ENCODE data around the gene MAP3K7CL. TPM values are rescaled to one million over a fixed set of nuclear protein-coding genes. Genes with fewer than 3 reads are reported as not detected.
A peak's percentile ranks its signal among the peaks of the same experiment; 100 is the strongest.

The MAP3K7CL gene
- total RNA-seq, 1 donor: 119 TPM

DNA sequence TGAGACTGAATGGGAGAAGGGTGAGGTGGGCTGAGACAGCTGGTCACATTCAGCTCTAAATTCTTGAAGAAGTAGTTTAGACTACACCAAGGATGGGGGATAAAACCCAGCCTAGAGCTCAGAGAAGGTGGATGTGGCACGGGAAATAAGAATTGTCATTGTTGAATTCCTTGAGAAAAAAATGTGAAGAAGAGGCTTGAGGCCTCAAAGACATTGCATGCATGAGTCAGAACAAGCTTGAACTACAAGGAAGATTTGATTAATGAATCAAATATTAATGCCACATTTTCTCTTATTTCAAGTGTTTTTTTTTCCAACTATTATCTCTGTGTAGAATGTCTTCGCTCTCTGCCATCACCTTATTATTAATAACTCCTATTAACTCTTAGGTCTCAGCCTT, 58.9 kb downstream of the MAP3K7CL start:
- Histone ChIP-seq H3K4me1 (ENCODE audit: insufficient read depth, low read length) (peaks cover 62% of the 10 kb centered on the region), H3K27me3 (ENCODE audit: insufficient read depth, low read length) (no peaks in the 10 kb centered on the region), H3K4me3 (ENCODE audit: low read length) (no peak overlapping the region)

GRCh38 chr21:29190923-29191331, 60.5 kb downstream of the MAP3K7CL start:
- no peaks in the 10 kb centered on the region for H3K9me3 ChIP-seq (ENCODE audit: low read depth, low read length)
- peaks cover 68% of the 10 kb centered on the region for H3K4me1 ChIP-seq (ENCODE audit: insufficient read depth, low read length)
- no peaks in the 10 kb centered on the region for H3K27me3 ChIP-seq (ENCODE audit: insufficient read depth, low read length)
- no peak overlapping the region for H3K4me3 ChIP-seq (ENCODE audit: low read length)

More for the DNA sequence above, 58.9 kb downstream of the MAP3K7CL start:
- H3K9me3 ChIP-seq (ENCODE audit: low read depth, low read length): no peaks in the 10 kb centered on the region

GRCh38 chr21:29193072-29193471, 62.6 kb downstream of the MAP3K7CL start:
- H3K9me3 ChIP-seq (ENCODE audit: low read depth, low read length): no peaks in the 10 kb centered on the region
- H3K4me3 ChIP-seq (ENCODE audit: low read length): no peak overlapping the region
- peaks cover 75% of the 10 kb centered on the region for H3K4me1 ChIP-seq (ENCODE audit: insufficient read depth, low read length)

DNA sequence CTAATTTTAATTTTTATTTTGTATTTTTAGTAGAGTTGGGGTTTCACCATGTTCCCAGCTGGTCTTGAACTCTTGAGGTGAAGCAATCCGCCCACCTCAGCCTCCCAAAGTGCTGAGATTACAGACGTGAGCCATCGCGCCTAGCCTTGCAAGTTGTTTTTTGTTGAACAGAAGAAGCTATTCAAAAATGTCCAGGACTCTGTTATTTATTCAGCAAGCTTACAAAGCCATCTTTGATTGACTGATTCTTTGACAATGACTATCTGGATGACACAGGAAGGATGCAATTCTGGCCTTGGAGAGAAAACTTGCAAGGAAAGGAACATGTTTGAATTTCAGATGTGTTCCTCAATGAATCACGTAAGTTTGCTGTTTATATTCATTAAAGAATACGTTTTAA, 63.5 kb downstream of the MAP3K7CL start:
- no peak overlapping the region for H3K4me3 ChIP-seq (ENCODE audit: low read length)
- H3K9me3 ChIP-seq (ENCODE audit: low read depth, low read length): no peaks in the 10 kb centered on the region
- H3K4me1 ChIP-seq (ENCODE audit: insufficient read depth, low read length): peaks cover 73% of the 10 kb centered on the region
- no peaks in the 10 kb centered on the region for H3K27me3 ChIP-seq (ENCODE audit: insufficient read depth, low read length)

More at GRCh38 chr21:29193072-29193471, 62.6 kb downstream of the MAP3K7CL start:
- H3K27me3 ChIP-seq (ENCODE audit: insufficient read depth, low read length): no peaks in the 10 kb centered on the region

- Histone ChIP-seq H3K9me3 (ENCODE audit: low read depth, low read length) (no peaks in the 10 kb centered on the region), H3K4me1 (ENCODE audit: insufficient read depth, low read length) (peaks cover 73% of the 10 kb centered on the region), H3K27me3 (ENCODE audit: insufficient read depth, low read length) (no peaks in the 10 kb centered on the region), H3K4me3 (ENCODE audit: low read length) (no peak overlapping the region)
Observed at GRCh38 chr21:29194342-29194741, 63.9 kb downstream of the MAP3K7CL start.

- Histone ChIP-seq H3K9me3 (ENCODE audit: low read depth, low read length) (no peaks in the 10 kb centered on the region), H3K4me3 (ENCODE audit: low read length) (no peak overlapping the region), H3K4me1 (ENCODE audit: insufficient read depth, low read length) (peaks cover 69% of the 10 kb centered on the region)
Observed at GRCh38 chr21:29194847-29195246, 64.4 kb downstream of the MAP3K7CL start.

DNA sequence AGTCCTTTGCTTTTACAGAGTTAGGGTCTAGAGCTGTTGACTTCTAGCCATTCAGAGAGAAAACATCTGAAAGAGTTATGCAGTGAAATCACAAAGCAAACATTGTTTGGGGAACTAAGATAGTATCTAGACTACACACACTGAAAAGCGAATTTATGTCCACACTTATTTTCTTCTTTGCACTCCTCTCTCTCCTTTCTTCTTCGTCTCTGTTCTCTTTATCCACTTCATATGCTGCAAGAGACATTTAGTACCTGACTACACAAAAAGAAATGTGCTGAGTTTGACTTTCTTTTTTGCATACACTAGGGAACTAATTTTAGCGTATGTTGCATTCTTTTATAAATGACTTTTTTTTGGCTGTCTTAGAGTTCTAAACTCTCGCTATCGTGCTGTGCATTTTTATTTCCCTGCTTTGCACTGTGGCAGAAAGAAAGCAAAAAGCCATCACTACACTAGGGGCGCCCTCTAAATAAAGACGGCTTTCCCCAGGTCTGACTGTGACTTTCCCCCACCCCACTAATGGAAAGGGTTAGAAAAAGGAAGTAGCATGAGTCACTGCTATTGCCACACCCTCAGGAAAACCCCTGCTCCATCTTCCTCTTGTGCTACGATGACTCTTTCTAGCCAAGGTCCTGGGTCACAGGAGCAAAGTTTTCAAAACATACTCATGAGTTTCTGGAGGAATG, 65.7 kb downstream of the MAP3K7CL start:
- Histone ChIP-seq H3K9me3 (ENCODE audit: low read depth, low read length) (peaks cover 11% of the 10 kb centered on the region), H3K4me3 (ENCODE audit: low read length) (peak overlapping the region; percentile 7), H3K27me3 (ENCODE audit: insufficient read depth, low read length) (no peaks in the 10 kb centered on the region), H3K4me1 (ENCODE audit: insufficient read depth, low read length) (peaks cover 58% of the 10 kb centered on the region)

More at GRCh38 chr21:29194847-29195246, 64.4 kb downstream of the MAP3K7CL start:
- H3K27me3 ChIP-seq (ENCODE audit: insufficient read depth, low read length): no peaks in the 10 kb centered on the region

DNA sequence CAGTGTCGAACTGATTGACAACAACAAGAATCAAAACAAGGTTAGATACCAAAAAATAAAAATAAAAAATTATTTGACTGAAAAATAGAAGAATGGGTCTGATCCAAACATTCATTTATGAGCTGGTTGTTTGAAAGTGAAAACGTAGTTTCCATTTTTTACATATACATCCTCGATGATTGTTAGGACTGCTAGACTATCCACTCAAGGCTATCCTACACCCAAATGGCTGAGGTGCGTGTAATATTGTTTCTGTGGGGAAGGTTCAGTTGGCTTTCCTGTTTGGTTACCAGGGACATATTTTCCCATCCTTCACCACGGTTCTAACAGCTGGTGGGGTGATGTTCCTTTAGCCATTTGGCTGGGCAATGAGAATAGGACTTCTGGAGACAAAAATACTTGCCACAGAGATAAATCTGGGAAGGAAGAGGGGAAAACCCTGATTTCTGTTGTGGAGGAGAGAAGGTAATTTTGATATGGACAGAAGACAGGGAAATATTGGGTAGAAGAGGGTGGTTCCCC, 66.3 kb downstream of the MAP3K7CL start:
- Histone ChIP-seq H3K27me3 (ENCODE audit: insufficient read depth, low read length) (no peaks in the 10 kb centered on the region), H3K4me3 (ENCODE audit: low read length) (no peak overlapping the region), H3K4me1 (ENCODE audit: insufficient read depth, low read length) (peaks cover 55% of the 10 kb centered on the region), H3K9me3 (ENCODE audit: low read depth, low read length) (peaks cover 17% of the 10 kb centered on the region)

DNA sequence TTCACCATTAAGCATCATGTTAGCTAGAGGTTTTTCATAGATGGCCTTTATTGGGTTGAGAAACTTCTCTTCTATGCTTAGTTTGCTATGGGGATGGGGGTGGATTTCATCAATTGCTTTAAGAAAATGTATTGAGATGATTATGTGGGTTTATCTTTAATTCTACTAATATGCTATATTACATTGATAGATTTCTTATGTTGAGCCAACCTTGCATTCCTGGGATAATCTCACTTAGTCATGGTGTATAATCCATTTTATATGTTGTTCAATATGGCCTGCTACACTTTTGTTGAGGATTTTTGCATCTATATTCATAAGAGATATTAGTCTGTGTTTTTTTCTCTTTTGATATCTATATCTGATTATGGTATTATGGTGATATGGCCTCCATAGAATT, 70.7 kb downstream of the MAP3K7CL start:
- H3K4me1 ChIP-seq (ENCODE audit: insufficient read depth, low read length): peaks cover 16% of the 10 kb centered on the region
- peaks cover 22% of the 10 kb centered on the region for H3K9me3 ChIP-seq (ENCODE audit: low read depth, low read length)
- no peaks in the 10 kb centered on the region for H3K27me3 ChIP-seq (ENCODE audit: insufficient read depth, low read length)
- no peak overlapping the region for H3K4me3 ChIP-seq (ENCODE audit: low read length)

DNA sequence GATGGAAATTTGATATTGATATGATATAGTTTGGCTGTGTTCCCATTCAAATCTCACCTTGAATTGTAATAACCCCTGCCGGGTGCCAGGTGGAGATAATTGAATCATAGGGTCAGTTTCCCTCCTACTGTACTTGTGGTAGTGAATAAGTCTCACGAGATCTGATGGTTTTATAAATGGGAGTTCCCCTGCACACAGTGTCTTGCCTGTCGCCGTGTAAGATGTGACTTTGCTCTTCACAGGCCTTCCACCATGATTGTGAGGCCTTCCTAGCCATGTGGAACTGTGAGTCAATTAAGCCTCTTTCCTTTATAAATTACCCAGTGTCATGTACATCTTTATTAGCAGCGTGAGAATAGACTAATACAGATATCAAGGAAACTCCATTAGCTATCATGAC, 74.6 kb downstream of the MAP3K7CL start:
- no peak overlapping the region for H3K4me3 ChIP-seq (ENCODE audit: low read length)
- peaks cover 18% of the 10 kb centered on the region for H3K4me1 ChIP-seq (ENCODE audit: insufficient read depth, low read length)
- no peaks in the 10 kb centered on the region for H3K27me3 ChIP-seq (ENCODE audit: insufficient read depth, low read length)
- peaks cover 22% of the 10 kb centered on the region for H3K9me3 ChIP-seq (ENCODE audit: low read depth, low read length)

DNA sequence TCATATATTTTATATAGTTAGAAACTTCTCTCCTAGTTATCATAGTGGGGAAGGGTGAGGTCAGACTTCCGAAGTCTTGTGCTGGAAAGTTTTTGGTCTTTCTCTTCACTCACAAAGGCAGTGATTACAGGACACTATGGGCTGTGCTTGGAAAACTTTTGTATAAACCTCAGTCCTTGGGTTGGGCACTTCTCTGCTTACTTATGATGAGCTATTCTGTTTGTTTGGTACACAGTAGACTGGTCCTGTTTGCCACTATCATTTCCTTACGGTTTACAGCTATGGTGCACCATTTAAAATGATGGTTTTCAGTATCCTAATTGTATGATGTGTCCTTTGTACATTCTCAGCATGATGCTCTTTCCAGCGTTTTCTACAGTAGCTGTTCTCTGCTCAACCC, 75.5 kb downstream of the MAP3K7CL start:
- Histone ChIP-seq H3K4me3 (ENCODE audit: low read length) (no peak overlapping the region), H3K27me3 (ENCODE audit: insufficient read depth, low read length) (no peaks in the 10 kb centered on the region), H3K4me1 (ENCODE audit: insufficient read depth, low read length) (peaks cover 18% of the 10 kb centered on the region), H3K9me3 (ENCODE audit: low read depth, low read length) (peaks cover 13% of the 10 kb centered on the region)

- Histone ChIP-seq H3K27me3 (ENCODE audit: insufficient read depth, low read length) (no peaks in the 10 kb centered on the region), H3K4me1 (ENCODE audit: insufficient read depth, low read length) (peaks cover 18% of the 10 kb centered on the region), H3K4me3 (ENCODE audit: low read length) (no peak overlapping the region), H3K9me3 (ENCODE audit: low read depth, low read length) (peaks cover 8% of the 10 kb centered on the region)
Observed at GRCh38 chr21:29206445-29206844, 76.0 kb downstream of the MAP3K7CL start.

DNA sequence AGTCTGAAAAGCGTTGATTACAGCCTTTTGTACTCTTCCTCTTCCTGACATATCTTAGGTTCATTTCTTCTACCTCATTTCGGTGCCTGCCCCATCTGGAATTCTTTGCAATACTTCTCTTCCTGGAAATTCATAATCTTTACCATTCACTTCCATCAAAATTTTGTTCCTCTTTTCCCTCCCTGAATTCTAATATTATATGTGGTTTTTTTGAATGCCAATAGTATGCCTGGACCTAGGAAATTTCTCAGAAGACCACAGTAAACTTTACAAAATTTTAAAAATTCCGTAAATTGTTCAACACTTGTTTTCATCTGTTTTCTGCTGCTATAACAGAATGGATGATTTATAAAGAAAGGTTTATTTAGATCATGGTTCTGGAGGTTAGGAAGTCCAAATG, 76.8 kb downstream of the MAP3K7CL start:
- Histone ChIP-seq H3K9me3 (ENCODE audit: low read depth, low read length) (peaks cover under 1% of the 10 kb centered on the region), H3K4me3 (ENCODE audit: low read length) (no peak overlapping the region), H3K27me3 (ENCODE audit: insufficient read depth, low read length) (no peaks in the 10 kb centered on the region), H3K4me1 (ENCODE audit: insufficient read depth, low read length) (peaks cover 18% of the 10 kb centered on the region)

- Histone ChIP-seq H3K4me3 (ENCODE audit: low read length) (no peak overlapping the region), H3K27me3 (ENCODE audit: insufficient read depth, low read length) (no peaks in the 10 kb centered on the region), H3K4me1 (ENCODE audit: insufficient read depth, low read length) (peaks cover 18% of the 10 kb centered on the region), H3K9me3 (ENCODE audit: low read depth, low read length) (no peaks in the 10 kb centered on the region)
Observed at GRCh38 chr21:29208044-29208681, 77.7 kb downstream of the MAP3K7CL start.

DNA sequence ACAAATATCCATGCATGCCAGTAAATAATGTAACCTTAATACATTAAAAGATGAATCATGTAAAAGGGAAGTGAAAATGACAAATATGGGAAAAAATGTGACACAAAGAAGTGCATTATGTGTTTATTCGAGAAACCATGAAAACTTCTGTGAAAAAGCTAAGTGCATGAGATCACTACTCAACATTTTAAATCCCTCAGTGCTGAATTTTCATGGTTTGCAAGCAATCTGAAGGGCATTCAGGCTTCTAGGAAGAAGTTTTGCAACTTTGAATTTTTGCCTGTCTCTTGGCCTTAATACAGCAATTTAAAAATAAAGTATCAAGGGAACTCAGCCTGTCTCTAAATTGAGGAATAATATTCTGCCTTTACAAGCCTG, 78.2 kb downstream of the MAP3K7CL start:
- no peak overlapping the region for H3K4me3 ChIP-seq (ENCODE audit: low read length)
- no peaks in the 10 kb centered on the region for H3K27me3 ChIP-seq (ENCODE audit: insufficient read depth, low read length)
- peaks cover 18% of the 10 kb centered on the region for H3K4me1 ChIP-seq (ENCODE audit: insufficient read depth, low read length)
- no peaks in the 10 kb centered on the region for H3K9me3 ChIP-seq (ENCODE audit: low read depth, low read length)
